ENCODE results near the gene ZBED2.
"Not testable (repeated sequence)": the region's sequence is repeated elsewhere in the genome, so short reads cannot be mapped to it uniquely, and the experiment has no call there.

ZBED2 gene

DNA sequence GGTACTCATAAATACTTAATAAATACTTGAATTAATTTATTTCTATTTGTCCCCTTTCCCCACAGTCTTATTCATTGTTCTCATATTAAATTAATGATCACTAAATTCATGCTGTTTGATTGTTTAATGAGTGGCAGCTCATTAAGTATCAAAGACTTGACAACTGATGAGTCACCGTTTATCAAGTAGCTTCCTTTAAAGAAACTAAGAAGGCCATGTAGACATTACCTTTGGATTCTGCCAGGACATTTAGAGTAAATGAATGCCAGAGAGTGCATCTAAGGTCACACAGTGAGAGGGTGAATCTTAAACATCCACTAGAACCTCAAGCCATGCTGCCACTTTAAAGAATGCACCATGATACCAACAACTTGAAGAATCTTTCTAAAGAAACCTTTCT, 23.9 kb downstream of the ZBED2 start:
- DNase-seq (ENCODE audit: low spot score) = no peak

- DNase-seq (ENCODE audit: low spot score) = no peak
Observed at GRCh38 chr3:111570404-111571030, 24.6 kb downstream of the ZBED2 start.

DNA sequence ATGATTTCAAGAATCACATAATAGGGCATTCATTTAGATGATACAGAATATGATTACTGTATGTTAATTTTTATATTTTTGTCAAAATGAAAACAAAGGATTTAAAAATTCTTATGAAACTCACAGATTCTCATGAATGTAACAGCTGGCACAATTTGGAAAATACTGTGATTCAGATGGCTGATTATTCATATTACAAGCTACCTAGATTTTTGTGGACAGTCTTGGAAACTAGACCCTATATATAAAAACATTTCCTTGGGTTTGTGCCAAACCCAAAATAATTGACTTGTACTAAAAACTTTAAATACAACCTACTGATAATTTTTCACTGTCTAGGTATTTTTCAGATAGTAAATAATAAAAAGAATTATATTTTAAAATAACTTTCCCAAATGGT, 26.2 kb downstream of the ZBED2 start:
- no peak for DNase-seq (ENCODE audit: low spot score)

DNA sequence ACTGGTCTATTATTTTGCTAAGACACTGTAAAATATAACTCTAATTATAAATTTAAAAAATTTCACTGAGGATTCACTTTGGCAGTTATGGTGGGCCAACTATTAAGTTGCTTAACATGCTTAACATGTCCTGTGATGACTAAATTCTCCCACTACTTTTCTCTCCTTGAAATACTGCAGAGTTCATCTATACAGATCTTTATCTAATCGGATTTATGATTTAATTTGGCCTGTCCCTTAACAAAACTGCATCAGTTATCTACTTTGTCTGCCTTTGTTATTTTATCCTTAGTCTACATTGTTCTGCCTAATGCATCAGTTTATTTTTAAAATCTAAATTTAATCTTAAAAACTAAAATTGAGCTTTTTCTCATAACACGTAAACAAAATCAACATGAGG, 26.8 kb downstream of the ZBED2 start:
- DNase-seq (ENCODE audit: low spot score) = no peak

DNA sequence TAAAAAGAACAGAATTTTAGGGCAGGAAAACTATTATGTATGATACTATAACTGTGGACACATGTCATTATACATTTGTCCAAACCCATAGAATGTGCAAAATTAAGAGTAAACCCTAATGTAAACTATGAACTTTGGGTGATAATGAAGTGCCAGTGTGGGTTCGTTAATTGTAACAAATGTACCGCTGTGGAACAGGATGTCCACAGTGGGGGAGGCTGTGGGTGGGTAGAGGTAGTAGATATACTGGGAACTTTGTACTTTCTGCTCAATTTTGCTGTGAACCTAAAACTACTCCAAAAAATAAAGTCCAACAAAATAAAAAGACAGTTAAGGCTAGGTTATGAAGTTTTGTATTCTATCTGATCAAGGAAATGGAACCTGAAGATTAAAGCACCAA, 28.3 kb downstream of the ZBED2 start:
- no peak for DNase-seq (ENCODE audit: low spot score)

DNA sequence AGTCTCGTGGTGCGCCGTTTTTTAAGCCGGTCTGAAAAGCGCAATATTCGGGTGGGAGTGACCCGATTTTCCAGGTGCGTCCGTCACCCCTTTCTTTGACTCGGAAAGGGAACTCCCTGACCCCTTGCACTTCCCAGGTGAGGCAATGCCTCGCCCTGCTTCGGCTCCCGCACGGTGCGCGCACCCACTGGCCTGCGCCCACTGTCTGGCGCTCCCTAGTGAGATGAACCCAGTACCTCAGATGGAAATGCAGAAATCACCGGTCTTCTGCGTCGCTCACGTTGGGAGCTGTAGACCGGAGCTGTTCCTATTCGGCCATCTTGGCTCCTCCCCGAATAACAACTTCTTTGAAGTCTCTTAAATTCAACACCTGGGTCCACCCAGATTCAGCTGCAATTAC, 33.2 kb downstream of the ZBED2 start:
- not testable (repeated sequence) for DNase-seq (ENCODE audit: low spot score)

DNA sequence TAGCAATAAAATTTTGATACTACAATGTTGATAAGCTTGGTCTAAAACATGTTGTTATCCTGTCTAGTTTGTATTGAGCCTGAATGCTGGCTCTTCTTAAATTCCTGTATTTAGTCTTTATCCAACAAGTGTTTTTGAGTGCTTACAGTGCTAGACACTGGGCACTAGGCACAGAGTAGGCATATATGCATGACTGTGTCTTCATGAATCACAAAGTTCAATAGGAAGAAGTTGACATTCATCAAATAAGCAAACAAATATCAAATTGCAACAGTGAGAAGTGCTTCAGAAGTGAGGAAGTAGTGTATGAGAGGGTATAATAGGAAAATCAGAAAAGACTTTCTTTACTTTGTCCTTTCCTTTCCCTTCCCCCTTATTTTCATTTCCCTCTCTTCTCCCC, 46.4 kb downstream of the ZBED2 start:
- no peak for DNase-seq (ENCODE audit: low spot score)

GRCh38 chr3:111548092-111548491, 47.1 kb downstream of the ZBED2 start:
- no peak for DNase-seq (ENCODE audit: low spot score)

GRCh38 chr3:111547631-111548030, 47.5 kb downstream of the ZBED2 start:
- no peak for DNase-seq (ENCODE audit: low spot score)

DNA sequence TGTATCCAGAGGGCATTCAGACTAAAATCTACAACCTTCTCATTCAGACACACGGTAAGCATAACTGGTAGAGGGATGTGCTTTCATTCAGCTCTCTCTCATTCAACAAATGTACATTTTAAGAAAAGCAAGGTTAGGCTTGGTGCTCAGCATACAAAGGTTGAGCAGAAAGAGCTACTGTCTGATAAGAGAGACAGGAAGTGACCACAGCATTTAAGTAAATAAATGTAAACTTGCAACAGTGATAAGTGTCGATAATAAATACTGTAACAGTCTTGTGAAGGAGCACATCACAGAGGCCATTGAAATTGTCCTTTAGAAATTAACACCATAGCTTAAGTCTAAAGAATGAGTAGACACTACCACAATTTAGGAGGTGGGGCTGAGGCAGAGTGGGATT, 49.8 kb downstream of the ZBED2 start:
- DNase-seq (ENCODE audit: low spot score) = no peak

Measured in D341Med (cell line).